Stimulated activated CD8-positive, alpha-beta memory T cell treated with anti-CD3 and anti-CD28 coated beads, Interleukin-2, amount 100 ng/mL, for 48 hours (primary cell): ENCODE data around the gene PHLDA1.

ENCODE experiments used
- DNase-seq, 2 donors: peaks; one replicate each; pipeline ENCODE4 v3.0.0-alpha.2; 2020; ENCODE audit warnings: low read depth in 2 of 2

The PHLDA1 gene

DNA sequence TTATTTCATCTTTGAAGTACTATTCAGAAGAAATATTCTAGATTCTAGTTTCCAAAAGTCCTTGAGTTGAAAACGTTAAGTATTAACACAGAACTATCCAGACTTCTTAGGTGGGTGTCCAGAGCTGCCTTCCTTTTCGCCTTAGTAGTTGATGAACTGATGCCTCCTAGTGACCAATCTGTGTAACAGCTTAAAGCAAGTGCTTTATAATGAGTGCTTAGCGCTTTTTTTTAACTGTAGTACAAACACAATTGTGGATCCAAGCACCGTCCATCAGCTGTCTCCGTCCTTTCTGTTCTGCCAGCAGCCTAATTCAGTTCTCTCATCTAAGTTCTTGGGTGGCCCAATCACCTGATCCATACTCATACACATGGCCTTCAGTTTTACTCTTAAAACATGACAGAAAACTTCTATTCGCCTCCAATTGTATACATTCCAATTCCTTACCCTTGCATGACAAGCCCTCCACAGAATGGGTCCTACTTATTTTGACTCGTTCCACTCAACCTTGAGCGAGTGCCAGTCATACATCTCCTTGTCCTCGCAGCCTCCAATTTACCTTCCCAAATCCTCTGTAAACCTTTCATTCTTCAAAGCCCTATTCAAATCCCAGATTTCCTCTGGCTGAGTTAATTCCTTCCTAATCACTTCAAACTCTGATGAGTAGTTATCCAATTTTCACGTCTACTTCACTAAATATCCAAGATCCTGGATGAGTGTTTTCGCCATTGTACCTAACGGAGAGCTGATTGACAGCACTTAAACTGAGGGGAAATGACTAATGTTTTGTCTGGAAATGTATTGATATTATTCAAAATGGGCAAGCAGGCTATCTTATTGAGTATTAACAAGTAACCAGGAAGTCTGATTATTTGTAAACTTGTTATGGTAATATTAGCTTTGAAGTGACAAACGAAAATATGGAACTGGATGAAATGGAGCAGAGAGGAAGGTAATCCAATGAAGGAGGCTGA, 5.8 kb upstream of the PHLDA1 start:
- no peak for DNase-seq

DNA sequence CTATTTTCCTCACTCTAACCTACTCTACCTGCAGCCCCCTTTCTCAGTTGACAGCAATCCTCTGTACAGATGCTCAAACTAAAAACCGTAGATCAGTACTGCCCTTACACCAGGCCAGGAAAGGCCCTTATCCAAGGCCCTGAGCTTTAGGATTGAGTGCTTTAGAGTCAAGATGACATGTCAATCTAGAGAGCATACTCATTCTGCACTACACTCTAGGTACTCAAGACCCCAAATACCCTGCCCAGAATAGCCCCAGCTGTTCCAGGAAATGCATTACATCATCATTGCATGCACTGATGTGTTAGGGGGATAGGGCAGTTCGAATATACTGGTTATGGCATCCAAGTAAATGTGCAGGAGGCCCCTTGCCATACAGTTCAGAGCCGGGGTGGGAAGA, 3.5 kb upstream of the PHLDA1 start:
- DNase-seq, result no peak

DNA sequence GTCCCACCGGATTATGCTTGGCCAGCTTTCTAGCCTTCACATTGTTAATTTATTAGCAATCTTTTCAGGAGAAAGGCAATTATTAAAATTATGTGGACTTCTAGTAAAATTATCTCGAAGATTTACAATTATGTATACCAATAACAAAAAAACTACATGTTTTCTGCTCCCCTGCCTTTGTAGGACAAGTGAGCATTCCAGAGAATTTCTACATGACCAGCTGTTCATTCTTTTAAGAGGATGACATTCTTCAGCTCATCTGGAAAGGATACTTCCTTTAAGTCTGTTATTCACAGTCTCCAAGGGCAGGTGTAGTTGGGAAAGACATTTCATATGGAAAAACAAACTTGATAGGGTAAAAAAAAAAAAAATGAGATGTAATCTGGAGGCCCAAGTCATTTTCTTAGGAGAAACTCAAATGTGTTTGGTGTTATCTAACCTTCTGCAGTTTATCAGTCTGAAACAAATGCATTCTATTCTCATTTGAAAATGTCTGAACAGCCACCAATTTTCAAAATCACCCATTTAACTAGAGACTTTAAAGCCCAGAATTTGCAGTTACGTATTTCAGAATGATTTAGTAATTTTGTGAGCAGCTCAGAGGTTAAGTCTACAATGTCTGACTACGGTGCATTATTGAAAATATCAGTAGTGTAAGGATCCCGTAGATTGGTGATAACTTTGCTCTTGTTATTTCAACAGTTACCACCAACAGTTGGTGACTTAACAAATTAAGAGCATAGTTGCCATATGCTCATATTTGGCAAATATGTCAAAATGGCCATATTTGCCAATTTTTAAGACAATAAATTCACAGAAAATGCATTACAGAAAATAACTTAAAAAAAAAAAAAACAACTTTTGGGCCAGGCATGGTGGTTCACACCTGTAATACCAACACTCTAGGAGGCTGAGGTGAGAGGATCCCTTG, 1.8 kb upstream of the PHLDA1 start:
- no peak for DNase-seq

DNA sequence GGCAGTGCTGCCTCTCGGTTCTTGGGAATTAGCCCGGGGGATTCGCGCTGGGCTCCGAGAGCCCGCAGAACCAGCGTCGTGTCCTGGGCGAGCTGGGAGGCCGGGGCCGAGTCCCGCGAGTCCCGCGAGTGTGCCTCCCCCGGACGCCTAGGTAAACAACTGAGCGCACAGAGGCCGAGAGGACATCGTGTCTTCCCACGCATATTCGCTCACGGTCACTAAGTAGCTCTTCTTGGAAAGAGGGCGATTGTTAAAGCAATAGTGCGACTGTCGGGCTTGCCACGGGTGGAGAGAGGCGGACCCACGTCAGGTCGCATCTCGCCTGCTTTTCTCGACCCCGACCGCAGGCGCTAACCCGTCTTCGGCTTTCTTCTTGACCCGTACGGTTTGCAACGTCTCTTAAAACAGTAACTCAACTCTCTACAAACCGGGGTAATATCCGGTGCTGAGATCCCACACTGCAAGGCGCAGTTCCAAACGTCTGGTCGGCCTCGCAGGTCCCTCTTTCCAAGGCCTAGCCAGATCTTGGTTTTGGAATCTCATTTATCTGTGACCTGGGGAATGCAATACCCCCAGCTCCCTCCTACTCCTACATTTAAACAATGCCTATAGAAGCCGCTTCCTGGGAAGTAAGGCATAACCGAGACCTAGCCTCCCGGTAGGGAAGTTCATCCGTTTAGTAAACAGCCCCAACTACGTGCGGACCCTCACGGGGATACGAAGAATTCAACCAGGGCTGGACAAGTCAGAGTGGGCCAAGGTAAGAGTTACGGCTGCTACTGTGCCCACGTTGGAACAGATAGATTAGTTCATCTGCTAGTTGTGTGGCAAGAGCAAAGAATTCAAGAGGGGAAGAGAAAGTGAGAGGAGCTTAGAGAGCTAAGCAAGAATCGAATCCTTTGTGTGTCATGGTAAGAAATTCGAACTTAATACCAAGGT, 736 bp upstream of the PHLDA1 start:
- peak; percentile 34 to 37 for DNase-seq

DNA sequence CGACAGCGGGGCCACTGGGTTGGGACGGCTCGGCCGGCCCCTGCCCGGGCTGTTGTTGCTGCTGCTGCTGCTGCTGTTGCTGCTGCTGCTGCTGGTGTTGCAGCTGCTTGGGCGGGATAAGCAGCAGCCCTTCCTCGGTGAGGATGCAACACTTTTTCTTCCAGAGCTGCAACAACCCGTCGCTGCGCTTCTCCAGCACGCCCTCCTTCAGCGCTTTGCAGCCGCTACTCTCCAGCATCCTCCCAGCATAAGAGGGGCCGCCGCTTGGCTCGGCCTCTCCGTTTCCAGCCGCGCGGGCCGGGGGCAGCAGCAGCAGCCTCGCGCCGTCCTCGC, 529 bp downstream of the PHLDA1 start:
- DNase-seq, result no peak

DNA sequence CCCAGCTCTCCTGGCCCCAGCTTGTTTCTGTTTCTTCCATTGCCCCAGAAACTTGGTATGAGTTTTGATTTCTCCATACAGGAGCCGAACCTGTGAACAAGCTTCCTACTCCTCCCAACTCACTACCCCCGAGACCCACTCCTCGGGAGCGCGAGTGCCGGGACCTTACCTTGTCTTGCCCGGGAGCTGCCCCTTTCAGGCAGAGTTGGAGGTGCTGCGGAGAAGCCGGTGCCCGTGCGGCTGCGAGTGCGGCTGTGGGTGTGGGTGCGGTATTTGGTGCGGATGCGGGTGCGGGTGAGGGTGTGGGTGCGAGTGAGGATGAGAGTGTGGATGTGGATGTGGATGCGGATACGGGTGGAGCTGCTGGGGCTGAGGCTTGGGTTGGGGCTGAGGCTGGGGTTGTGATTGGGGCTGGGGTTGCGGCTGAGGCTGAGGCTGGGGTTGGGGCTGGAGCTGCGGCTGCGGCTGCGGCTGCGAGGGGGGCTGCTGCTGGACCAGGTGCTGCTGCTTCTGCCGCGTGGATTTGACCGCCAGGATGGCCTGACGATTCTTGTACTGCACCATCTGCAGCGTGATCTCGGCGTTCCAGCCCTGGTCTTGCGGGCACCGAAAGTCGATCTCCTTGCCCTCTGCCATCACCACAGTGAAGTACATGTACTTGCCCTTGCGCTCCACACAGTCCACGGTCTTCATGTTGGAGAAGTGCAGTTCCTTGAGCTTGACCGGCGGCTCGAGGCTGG, 1.1 kb downstream of the PHLDA1 start:
- DNase-seq, result peak; percentile 38 to 43

DNA sequence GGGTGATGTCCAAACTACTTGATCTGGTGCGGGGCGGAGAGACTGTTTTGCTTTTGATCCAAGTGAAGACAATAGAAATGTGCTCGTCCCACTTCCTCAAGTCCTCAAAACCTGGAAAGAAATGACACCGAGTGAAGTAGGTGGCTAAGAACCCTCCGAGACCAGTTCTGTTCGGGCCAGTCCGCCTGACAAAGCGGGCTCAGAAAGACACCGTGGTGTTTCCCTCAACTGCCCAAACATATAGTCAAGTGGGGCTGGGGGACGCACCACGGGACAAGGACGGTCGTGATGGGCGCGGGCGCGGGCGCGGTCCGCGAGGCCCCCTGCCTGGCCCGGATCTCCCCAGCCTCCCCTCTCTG, 1.6 kb downstream of the PHLDA1 start:
- DNase-seq, result peak in 1 of 2 donors; percentile 28

DNA sequence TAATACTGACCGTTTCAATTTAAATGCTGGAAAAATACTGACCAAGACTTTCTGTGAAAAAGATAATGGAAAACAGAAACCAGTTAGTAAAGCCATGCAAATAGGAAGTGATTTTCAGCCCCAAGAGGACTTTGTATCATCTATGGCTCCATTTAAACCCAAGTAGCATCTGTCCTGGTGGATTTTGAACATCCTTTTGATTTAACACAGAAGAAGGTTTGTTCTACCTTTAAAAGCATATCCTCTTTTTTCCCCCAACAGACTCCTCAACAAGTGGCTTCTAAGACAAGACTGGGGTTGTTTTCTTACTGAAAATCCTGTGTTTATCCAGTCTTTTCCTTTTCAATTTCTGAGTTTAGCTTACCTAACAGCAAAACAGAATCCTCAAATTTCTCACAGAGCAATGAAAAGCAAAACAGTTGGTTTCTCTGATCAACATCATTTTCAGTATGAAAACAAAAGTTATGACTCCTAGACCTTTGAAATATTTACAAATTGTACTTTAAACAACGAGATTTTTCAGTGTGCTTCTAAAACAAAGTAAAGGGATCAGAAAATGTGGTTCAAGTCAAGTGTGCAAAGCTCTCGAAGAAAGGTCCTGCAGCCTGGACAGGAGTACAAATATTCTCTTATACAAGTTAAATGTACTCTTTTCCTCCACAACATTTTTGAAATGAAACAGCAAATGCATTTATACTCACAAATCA, 2.9 kb downstream of the PHLDA1 start:
- DNase-seq, result no peak

DNA sequence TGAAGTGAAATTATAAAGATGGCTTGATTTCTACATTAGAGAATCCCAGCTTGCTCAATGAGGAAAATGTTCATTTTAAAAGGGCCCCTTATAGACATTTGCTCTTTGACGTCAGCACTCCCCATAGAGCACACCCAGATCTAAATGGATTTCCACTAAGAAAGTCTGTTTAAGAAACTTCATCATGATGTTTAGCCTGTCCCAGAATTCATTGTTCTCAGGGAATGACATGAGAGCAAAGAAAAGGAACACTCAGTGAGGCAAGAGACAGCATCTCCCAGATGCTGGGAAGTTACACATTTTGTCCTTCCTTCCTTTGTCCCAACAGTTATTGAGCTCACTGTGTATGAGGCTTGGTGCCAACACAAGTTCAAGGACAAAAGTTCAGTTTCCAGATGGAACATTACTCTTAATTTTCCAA, 4.9 kb downstream of the PHLDA1 start:
- DNase-seq, result no peak

DNA sequence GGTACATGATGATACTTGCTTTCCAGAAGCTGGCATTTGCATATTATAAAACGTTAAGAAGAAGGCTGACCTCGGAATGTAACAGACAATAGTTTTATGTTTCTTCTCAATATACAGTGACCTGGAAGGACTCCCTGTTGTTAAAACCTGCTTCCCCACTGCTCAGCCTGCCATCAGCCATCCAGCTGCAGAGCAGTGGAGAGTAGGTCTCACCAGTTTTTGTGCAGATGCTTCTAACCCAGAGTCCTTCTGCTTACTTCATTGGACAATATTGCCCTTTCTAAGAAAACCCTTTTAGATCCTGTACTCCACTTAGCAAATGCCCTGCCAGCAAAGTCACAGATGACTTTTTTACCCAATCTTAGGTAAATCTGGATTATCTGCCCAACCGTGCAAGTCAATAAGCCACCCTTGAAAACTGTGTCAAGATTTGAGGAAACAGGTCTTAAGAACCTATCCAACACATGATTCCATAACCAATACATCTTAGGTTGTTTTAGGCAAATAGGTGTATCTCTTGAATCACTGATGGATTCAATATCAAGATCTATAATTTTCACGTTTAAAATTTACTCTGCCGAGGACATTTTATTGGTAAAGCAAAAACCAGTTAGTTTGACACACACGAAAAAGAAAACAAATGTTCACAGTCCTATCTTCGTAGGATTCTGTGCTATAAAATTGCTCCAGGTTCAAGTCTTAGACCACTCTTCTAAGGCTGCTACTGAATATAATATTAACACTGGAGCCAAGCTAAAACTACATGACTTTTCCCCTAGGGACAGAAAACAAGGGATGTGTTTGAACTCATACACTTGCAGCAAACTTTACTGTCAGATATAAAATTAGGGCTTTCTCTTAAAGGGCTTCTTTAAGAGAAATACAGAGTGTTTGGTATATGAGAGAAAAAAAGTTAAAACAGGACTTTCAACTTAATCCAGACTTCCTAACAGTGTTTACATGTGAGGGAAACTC, 5.7 kb downstream of the PHLDA1 start:
- no peak for DNase-seq

DNA sequence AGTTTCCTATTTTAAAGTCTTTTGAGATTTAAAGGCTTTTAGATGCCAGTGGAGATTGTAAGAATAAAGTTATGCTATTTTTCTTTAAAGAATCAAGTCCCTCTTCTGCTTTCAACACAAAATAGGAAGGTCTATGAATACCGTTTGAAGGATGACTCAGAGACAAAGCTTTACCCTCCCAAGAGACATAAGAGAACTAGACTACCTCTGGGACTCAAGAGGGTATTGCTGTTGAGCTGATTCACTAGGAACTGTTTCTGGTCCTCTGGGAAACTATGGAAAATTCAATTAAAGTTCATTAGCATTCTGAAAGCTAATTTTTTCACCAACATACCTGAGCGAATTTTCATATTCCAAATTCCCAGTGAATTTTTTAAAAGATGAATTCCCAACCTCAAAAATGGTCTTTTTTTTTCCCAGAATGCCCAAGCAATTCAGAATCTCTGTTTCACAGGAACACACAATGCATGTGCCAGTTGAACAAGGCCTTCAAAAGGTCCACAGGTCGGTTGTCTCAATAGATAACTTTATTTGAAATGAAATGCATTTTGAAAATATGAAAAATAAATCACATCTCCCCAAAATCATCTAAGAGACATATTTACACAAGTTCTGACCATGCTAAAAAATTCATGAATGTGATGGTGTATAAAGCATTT, 6.5 kb downstream of the PHLDA1 start:
- DNase-seq, result no peak

DNA sequence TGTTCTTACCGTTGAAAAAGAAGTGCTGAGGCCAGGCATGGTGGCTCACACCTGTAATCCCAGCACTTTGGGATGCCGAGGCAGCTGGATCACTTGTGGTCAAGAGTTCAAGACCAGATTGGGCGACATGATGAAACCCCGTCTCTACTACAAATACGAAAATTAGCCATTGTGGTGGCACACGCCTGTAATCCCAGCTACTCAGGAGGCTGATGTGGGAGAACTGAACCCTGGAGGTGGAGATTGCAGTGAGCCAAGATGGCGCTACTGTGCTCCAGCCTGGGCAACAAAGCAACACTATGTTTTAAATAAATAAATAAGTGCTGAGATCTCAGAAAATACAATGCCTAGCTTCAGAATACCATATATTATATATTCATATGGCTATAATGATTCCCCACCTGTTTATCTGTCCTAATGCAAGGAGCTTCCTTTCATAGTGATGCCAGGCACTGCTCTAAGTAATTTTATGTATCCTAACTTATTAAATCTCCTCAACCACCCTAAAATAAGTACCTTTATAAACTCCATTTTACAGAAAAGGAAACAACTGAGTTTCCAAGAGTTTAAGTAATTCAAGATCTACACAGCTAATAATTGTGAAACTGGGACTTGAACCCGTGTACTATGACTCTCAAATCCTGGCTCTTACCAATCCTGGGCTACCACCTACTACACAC, 7.3 kb downstream of the PHLDA1 start:
- DNase-seq, result no peak

DNA sequence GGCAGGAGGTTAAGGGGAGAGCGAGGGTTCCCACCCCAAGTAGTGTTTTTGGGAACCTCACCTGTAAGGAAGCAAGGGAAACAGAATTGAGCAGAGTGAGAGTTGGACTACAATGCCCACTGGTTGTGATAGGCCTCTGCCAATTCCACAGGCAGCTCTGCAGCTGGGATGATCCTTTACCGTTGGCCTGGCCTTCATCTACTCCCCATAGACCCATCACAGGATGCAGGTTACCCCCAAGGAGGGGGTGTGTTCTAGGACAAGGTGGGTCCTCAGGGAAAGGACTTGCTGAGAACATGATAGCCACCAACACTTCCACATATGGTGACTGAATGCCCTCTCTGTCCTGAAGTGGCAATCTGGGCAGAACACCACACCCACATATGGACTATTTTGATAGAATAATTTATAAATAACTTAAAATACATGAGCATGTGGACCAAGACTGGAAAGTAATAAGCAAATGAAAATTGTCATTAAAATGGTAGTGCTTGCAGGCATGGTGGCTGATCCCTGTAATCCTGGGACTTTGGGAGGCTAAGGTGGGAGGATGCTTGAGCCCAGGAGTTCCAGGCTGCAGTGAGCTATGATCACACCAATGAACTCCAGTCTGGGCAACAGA, 8.4 kb downstream of the PHLDA1 start:
- DNase-seq, result no peak

DNA sequence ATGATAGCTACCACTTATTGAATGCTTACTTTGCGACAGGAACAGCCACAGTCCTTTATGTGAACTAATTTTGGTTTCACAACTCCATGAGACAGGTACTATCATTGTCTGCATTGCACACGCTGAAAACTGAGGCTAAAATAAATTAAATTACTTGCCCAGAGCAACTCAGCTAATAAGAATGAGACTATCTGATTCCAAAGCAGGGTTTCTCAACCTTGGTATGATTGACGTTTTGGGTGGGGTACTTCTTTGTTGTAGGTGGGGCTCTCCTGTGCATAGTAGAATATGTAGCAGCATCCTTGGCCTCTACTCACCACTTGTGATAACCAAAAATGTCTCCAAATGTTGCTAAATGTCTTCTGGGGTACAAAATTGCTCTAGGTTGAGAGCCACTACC, 9.1 kb downstream of the PHLDA1 start:
- DNase-seq, result no peak

DNA sequence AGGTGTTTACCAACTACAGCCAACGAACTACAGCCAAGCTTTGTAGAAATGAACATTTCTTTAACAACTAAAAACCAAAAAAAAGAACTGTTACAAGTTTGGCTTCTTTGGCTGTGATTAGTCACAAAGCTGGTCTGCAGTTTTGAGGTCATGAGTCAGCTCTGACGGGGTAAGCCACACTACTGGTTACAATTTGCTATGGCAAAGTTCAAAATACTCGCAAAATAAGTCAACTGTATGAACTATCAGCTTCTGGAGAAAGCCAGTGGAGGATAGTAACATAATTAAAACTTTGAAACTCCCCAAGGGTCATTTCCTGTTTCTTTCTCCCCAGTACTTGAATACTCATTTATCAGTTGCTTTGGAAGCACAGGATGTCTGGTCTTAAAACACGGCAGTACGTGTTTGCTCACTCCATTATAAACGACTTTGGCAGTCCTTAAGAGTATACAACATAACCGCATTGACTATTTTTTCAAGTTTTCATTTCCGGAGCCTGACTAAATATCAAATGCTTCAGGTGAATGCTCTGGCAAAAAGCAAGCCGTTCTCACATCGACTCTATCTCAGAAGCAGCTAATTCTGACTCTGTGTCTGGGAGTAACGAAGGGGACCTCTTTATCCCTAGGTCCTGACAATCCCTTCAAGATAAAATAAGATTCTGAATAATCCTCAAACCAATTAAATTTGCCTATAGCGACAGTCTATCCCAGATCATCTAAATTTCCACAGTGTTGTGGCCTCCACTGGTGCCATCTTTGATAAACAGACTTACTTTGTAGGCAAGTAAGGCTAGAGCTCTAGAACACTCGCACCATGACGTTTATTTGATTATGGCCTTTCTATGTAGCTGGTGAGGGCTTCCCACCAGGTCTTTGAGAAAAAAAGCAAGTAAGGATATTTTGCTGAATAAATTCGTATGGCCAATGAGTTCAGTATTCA, 10.6 kb downstream of the PHLDA1 start:
- peak; percentile 30 to 50 for DNase-seq

DNA sequence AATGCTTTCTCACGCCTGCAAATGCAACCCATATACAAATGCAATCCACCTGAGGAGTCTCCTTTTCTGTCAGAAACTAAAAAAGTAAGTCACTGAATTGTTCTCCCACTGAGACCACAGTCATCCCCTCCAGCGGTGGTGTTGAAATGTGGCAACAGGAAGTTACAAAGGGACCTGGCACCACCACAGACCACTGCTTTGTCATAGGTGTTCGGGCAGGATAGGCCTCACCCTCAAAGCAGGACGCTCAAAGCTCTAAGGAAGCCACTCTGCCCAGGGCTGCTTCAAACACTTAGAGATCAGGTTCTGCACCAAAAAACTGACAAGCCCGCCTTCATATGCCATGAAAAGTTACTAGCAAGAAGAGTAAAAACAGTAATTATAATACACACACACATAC, 11.3 kb downstream of the PHLDA1 start:
- peak; percentile 62 to 76 for DNase-seq
